ENCODE data around the gene REPIN1.

REPIN1 gene

DNA sequence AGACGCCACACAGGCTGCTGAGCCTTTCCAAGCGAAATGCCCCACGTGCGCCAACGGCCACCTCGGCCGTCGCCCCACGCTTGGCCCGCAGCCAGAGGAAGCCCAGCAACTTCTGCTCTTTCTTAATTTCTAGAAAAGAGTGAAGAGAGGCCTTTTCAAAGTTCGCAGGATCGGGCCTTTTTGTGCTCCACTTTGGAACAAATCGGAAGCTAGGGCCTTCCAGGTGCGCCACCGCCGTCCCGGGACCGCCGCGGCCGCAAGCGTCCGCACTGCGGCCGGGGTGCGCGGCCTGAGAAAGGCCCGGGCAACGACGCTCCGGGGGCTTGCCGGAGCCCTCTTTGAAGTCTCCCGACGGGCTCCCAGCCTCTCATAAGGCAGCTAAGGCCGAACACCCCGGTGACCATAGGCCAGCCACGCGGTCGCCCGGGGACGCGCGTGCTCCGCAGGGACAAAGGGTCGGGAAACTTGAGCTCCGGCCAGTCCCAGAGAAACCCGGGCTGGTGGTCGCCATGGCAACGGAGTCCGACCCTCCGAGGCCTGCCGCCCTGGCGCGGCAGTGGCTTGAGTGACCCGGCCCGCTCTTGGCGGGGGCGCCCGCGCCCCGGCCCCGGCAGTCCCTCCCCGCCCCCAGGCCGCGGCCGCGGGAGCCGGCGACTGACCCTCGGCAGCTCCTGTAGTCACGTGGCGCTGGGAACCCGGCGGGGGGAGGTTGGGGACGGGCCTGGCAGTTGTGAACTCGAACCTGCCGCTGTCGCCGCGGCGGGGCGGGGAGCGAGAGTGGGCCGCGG lies at the start of gene REPIN1:
TSS of gene REPIN1 (plus strand) at position 727 of the 788 bp plus-strand sequence. CDS start 890 bp downstream, outside the sequence.
- TF ChIP-seq, protein P1, sequence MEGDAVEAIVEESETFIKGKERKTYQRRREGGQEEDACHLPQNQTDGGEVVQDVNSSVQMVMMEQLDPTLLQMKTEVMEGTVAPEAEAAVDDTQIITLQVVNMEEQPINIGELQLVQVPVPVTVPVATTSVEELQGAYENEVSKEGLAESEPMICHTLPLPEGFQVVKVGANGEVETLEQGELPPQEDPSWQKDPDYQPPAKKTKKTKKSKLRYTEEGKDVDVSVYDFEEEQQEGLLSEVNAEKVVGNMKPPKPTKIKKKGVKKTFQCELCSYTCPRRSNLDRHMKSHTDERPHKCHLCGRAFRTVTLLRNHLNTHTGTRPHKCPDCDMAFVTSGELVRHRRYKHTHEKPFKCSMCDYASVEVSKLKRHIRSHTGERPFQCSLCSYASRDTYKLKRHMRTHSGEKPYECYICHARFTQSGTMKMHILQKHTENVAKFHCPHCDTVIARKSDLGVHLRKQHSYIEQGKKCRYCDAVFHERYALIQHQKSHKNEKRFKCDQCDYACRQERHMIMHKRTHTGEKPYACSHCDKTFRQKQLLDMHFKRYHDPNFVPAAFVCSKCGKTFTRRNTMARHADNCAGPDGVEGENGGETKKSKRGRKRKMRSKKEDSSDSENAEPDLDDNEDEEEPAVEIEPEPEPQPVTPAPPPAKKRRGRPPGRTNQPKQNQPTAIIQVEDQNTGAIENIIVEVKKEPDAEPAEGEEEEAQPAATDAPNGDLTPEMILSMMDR (conservative IDR thresholded peaks at IDR 0.05): no peak
- peak within 1 kb of the TSS; percentile 100 for H3K27ac ChIP-seq

DNA sequence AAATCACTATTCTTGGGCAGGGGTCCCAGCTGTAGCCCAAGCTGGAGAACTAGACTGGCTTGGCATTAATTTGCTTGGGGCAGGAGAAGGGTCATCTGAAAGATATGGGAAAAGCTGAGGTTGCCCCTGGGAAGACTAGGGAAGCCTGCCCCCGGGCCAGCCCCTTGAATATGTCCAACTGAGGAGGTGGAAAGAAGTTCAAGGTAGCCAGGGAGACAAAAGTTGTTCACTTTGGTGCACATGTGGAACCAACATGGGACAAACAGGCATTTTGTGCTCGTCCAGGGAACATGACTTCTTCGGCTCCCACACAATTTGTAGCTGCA lies 46.9 kb upstream of the REPIN1 start:
- TF ChIP-seq, protein P1 (conservative IDR thresholded peaks at IDR 0.05): no peak
- H3K27ac ChIP-seq: peak overlapping the region; percentile 98

DNA sequence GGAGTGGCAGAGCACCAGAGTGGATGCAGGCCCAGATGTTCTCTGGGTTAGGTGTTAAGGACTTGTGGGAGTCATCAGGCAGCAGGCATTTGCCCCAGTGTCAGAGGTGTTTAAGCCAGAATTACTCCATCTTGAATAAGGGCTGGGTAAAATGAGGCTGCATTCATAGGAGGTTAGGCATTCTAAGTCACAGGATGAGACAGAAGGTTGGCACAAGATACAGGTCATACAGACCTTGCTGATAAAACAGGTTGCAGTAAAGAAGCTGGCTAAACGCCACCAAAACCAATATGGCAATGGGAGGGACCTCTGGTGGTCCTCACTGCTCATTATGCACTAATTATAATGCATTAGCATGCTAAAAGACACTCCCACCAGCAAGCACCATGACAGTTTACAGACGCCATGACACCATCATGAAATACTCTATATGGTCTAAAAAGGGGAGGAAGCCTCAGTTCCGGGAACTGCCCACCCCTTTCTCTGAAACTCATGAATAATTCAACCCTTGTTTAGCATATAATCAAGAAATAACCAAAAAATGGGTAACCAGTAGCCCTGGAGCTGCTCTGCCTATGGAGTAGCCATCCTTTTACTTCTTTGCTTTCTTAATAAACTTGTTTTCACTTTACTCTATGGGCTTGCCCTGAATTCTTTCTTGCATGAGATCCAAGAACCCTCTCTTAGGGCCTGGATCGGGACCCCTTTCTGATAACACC lies 46.3 kb upstream of the REPIN1 start:
- H3K27ac ChIP-seq: peak overlapping the region; percentile 98
- TF ChIP-seq, protein P1 (conservative IDR thresholded peaks at IDR 0.05): no peak

DNA sequence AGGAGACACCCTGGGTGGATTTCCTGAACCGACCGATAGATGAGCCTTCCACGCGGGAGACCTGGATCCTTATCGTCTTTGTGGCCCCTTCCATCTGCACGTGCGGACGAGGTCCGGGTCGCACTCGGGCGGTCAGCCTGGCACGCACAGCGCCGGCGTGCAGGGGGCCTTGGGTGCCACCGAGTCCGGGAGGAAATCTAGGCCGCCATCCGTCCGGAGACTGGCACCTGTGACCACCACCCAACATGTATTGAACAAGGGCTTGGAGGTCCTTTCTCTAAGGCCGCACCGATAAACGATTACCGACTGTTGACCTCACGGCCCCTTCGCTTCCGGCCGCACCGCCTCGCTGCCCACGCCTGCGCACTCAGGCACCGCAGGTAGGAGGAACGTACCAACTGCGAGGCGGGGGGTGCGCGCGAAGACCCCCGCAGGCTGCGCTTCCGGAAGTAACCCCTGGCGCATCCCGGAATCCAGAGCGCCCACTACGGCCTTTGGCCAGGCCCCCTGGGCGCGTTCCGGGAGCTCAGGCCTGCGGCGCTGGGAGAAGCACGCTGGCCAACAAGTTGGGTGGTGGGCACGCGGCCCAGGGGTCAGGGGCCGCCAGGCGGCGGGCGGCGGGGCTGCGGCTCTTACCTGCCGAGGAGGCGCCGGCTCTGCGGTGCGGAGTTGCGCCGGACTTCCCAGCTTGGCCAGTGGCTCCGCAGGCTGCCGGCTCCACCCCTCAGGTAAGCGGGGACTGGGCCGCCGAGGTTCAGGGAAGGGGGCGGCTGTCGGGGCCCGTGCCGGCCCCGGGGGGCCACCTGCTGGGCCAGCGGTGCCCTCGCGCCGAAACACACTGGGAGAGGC lies 45.6 kb upstream of the REPIN1 start, which contains the start of the genes ACTR3C and LRRC61:
TSS of gene ACTR3C (minus strand) at position 713 of the 849 bp plus-strand sequence. CDS start 28,249 bp downstream, outside the sequence.
TSS of gene LRRC61 (plus strand) at position 523 of the 849 bp plus-strand sequence. CDS start 13,507 bp downstream, outside the sequence.
- TF ChIP-seq, protein P1 (conservative IDR thresholded peaks at IDR 0.05): peak; percentile 64
- peak within 1 kb of the TSS; percentile 98 for H3K27ac ChIP-seq

DNA sequence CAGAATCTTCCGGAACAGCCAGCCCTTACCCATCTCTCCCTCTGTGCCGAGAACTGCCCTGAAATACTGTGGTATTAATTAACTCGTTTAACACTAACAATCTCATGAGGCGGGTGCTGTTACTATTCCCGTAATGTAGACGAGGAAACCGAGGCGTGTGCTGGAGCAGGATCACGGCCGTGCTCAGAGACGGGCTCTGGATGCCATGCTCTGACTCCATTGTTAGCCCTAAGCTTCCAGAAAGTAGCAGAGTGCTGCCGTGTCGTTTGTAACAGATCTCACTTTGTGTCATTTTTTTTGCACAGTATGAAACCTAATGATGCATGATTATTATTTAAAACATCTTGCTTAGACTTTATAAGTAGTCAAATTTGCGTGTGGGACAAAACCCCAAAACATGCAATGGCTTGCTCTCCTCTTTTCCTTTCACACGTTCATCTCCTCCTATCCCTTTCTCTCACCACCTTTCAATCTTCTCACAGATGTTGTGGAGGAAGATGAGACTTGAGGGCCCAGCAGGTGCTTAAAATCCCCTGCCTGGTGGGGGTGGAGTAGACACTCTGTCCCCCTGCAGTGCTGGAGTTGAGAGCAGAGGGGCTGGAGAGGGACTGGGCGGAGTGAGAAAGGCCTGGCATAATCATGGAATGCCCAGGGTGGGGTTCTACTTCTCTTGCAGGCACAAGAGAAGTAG lies 44.8 kb upstream of the REPIN1 start:
- H3K27ac ChIP-seq: peak overlapping the region; percentile 98
- TF ChIP-seq, protein P1 (conservative IDR thresholded peaks at IDR 0.05): peak; percentile 9

DNA sequence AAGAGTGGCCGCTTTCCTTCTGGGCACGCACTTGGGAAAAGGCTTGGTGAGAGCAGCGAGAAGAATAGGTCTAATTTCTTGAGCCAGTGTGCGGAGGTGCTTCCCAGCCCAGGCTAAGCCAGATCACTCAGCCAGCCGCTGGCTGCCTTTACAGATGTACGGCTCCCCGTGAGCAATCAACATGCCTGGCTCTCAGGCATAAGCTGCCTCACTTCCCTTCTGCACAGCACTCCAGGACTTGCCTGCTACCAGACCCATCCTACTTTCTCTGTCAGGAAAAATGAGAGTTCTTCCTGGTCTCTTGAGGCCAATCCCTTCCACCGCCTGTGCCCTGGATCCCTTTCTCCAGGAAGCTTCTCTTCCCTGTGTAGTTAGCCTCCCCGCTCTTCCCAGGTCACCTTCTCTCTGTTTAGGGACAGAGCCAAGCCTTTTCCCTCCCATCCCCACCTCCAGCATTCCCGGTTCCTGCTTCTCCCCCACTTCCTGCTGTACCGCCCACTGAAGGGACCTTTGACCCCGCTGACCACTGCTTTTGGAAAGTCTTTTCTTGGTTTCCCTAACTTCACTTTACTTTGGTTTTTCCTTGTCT lies 44.2 kb upstream of the REPIN1 start:
- TF ChIP-seq, protein P1 (conservative IDR thresholded peaks at IDR 0.05): no peak
- H3K27ac ChIP-seq: peak overlapping the region; percentile 98

All from VCaP (cell line).